GM12878 (cell line): ENCODE results near the gene HMGCS1. TPM values are rescaled to one million over a fixed set of nuclear protein-coding genes. Genes with fewer than 3 reads are reported as not detected.

Experiments used
- ATAC-seq: fragments of 200-7000 bp; cut with Tn5 transposase; 3 replicates; pipeline ENCODE4 v1.9.1; 2020; ENCODE audit warnings: mild to moderate bottlenecking, moderate library complexity
- BruUV-seq: library from RNA; stranded (reverse); fragments of 400-500 nt; replicated peaks from 2 replicates; lab custom pipeline; 2021; lab: Mats Ljungman, UMichigan
- CTCF ChIA-PET: fragments of 300-600 bp; sonication (Branson Sonifier 250); formaldehyde crosslinking; extraction: SDS; loops from one replicate; lab custom pipeline; 2021; ENCODE audit warnings: inconsistent platforms; lab: Yijun Ruan, JAX
- POLR2A ChIA-PET: fragments of 350-600 bp; formaldehyde crosslinking; extraction: SDS; loops from one replicate; lab custom pipeline; 2021; ENCODE audit warnings: inconsistent platforms; lab: Charles Lee
- RAD21 ChIA-PET: fragments of 300-600 bp; sonication (Branson Sonifier 250); formaldehyde crosslinking; loops from one replicate; lab custom pipeline; 2023; ENCODE audit warnings: antibody characterized with exemption; ENCODE audit not compliant: unreplicated experiment; lab: Charles Lee
- SMC1A ChIA-PET: fragments of 300-600 bp; sonication (Branson Sonifier 250); formaldehyde crosslinking; loops from one replicate; lab custom pipeline; 2023; ENCODE audit not compliant: unreplicated experiment, uncharacterized antibody; lab: Charles Lee
- DNase-seq: peaks from one replicate; pipeline ENCODE4 v3.0.0-alpha.2; 2011; ENCODE audit warnings: low read depth, low spot score
- FAIRE-seq: peaks from 3 replicates; lab custom pipeline; 2011; peaks lifted over from hg19 to GRCh38; lab: Jason Lieb, UNC
- H2AFZ ChIP-seq: 2 replicates; pipeline ENCODE4 v1.6.0; 2011; ENCODE audit warnings: low read depth, low read length, control low read depth; ENCODE audit not compliant: control insufficient read depth
- H3K27ac ChIP-seq: 2 replicates; pipeline ENCODE4 v1.5.1; 2011; ENCODE audit warnings: control low read depth; ENCODE audit not compliant: control insufficient read depth, insufficient read depth
- H3K27me3 ChIP-seq, 2 experiments: replicated peaks in 1 of 2; 2 replicates each; pipeline versions ENCODE4 v1.6.0 to v1.6.1; 2011; ENCODE audit warnings: low read length in 1 of 2; ENCODE audit not compliant: control insufficient read depth in 2 of 2, insufficient read depth in 2 of 2
- H3K36me3 ChIP-seq, 2 experiments: 2 replicates each; pipeline ENCODE4 v1.5.1; 2011; ENCODE audit warnings: low read length in 1 of 2; ENCODE audit not compliant: control insufficient read depth in 2 of 2, insufficient read depth in 2 of 2
- H3K4me1 ChIP-seq: 2 replicates; pipeline ENCODE4 v1.6.1; 2011; ENCODE audit warnings: mild to moderate bottlenecking, low read length, moderate library complexity, mixed read lengths; ENCODE audit not compliant: control insufficient read depth, insufficient read depth
- H3K4me2 ChIP-seq: 2 replicates; pipeline ENCODE4 v1.6.0; 2011; ENCODE audit warnings: control low read depth; ENCODE audit not compliant: control insufficient read depth, insufficient read depth
- H3K4me3 ChIP-seq: fragments of 200-600 bp; sonication (generic); 2 replicates; pipeline ENCODE4 v1.5.1; 2016
- H3K79me2 ChIP-seq: 2 replicates; pipeline ENCODE4 v1.6.0; 2011; ENCODE audit warnings: low read length; ENCODE audit not compliant: control insufficient read depth, insufficient read depth
- H3K9ac ChIP-seq: 2 replicates; pipeline ENCODE4 v1.8.0; 2011; ENCODE audit warnings: low read length, control low read depth, mixed read lengths; ENCODE audit not compliant: control insufficient read depth, insufficient read depth
- H3K9me3 ChIP-seq: replicated peaks from 3 replicates; pipeline ENCODE4 v1.5.1; 2011; ENCODE audit warnings: mild to moderate bottlenecking, low read length; ENCODE audit not compliant: control insufficient read depth, insufficient read depth
- H4K20me1 ChIP-seq: 2 replicates; pipeline ENCODE4 v1.6.0; 2011; ENCODE audit not compliant: control insufficient read depth, insufficient read depth
- CEBPZ ChIP-seq: fragments of 150-350 bp; IDR thresholded peaks from 2 replicates; pipeline ENCODE4 v1.6.1; 2016; ENCODE audit warnings: low read depth, low read length
- JUNB ChIP-seq: IDR thresholded peaks from 2 replicates; pipeline ENCODE4 v1.6.1; 2016; ENCODE audit warnings: antibody characterized with exemption, mild to moderate bottlenecking
- MEF2A ChIP-seq: IDR thresholded peaks from 2 replicates; pipeline ENCODE4 v1.6.1; 2011; ENCODE audit warnings: low read depth, mild to moderate bottlenecking, low read length, moderate library complexity; ENCODE audit not compliant: insufficient read depth
- MYC ChIP-seq: IDR thresholded peaks from 2 replicates; pipeline ENCODE4 v1.6.1; 2011; ENCODE audit warnings: mild to moderate bottlenecking, low read length, moderate library complexity, inconsistent platforms; ENCODE audit not compliant: insufficient read depth, insufficient replicate concordance, insufficient read length, severe bottlenecking
- NR2C1 ChIP-seq: fragments of 450-650 bp; IDR thresholded peaks from 2 replicates; pipeline ENCODE4 v1.6.1; 2017; ENCODE audit warnings: antibody characterized with exemption, mild to moderate bottlenecking, moderate library complexity
- NR2C2 ChIP-seq: IDR thresholded peaks from 2 replicates; pipeline ENCODE4 v1.6.1; 2011; ENCODE audit warnings: borderline replicate concordance, low read depth; ENCODE audit not compliant: control insufficient read depth, insufficient read length
- RELB ChIP-seq: fragments of 450-650 bp; IDR thresholded peaks from 2 replicates; pipeline ENCODE4 v1.6.1; 2017; ENCODE audit warnings: low read depth, mild to moderate bottlenecking, moderate library complexity
- ZBTB40 ChIP-seq: fragments of 450-650 bp; IDR thresholded peaks from 2 replicates; pipeline ENCODE4 v1.6.1; 2016; ENCODE audit warnings: mild to moderate bottlenecking, moderate library complexity, borderline replicate concordance
- WGBS: methylation state at CpG from one replicate; pipeline ENCODE4 v1.1.6; 2016; ENCODE audit warnings: low lambda C conversion rate; ENCODE audit not compliant: insufficient replicate concordance, insufficient coverage; ENCODE audit errors: missing lambda C conversion rate; 5-methylcytosine and 5-hydroxymethylcytosine counted together
- in situ Hi-C: fragments of 300-500 bp; cut with MboI; formaldehyde crosslinking; loops from 9 replicates; pipeline ENCODE4 v1.14.3; 2018; ENCODE audit warnings: mixed read lengths
- intact Hi-C: fragments of 100-400 bp; cut with micrococcal nuclease; formaldehyde crosslinking; loops from one replicate; pipeline ENCODE4 v1.14.2; 2022; ENCODE audit not compliant: unreplicated experiment
- polyA plus RNA-seq, 11 experiments: library from polyadenylated mRNA; depleted of rRNA in 4 of 11; unstranded in 6 of 11; stranded (reverse) in 5 of 11; fragments of >200 nt; fragmentation: Nextera tagmentation in 4 of 11; fragmentation: Illumina TruSeq in 1 of 11; extraction: Ambion mirVana in 4 of 11; extraction: Trizol in 1 of 11; gene quantifications; 1 replicate in 1 of 11; 2 replicates in 10 of 11; pipeline versions ENCODE4 v1.2.1 to v1.2.3, GENCODE V29; 2011 to 2016; ENCODE audit warnings: inconsistent platforms in 2 of 11, missing spikeins in 2 of 11, low read depth in 1 of 11
- total RNA-seq, 4 experiments: library from RNA; depleted of rRNA in 3 of 4; stranded (reverse); fragments of >200 nt in 3 of 4; fragmentation: Illumina TruSeq in 1 of 4; extraction: Trizol in 1 of 4; gene quantifications; 2 replicates each; pipeline versions ENCODE4 v1.2.1 to v1.2.3, GENCODE V29; 2013 to 2021
- TF ChIP-seq, protein P1 (sequence below): fragments of 450-650 bp; IDR thresholded peaks from 2 replicates; pipeline ENCODE4 v1.6.1; 2016; ENCODE audit warnings: mild to moderate bottlenecking

HMGCS1 gene
- total and polyA plus RNA-seq, 10 of the 15 experiments (the other 5 are each of a cell fraction or from before 2014, with no cell fraction given) = 24.0 to 193 (median 108) TPM

GRCh38 chr5:43354774-43355173 lies 41.6 kb upstream of the HMGCS1 start (continued):
- no peak for TF ChIP-seq CEBPZ

DNA sequence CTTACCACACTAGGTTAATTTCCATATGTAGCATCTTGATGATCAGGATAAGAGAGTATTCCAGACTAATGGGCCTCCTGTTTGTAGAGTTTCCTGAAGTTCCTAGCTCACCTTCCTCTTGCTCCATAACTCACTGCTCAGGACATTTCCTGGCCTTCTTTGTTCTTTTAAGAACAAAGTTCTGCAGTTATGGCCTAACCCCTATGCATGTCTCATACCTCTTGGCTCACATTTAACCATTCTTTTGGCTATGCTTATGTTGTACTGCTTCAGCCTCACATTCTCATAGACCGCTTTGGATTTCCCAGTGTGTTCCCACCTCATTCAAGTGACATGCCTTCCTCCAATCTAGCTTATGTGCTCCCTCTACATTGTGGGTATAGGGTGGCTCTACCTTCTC lies 40.5 kb upstream of the HMGCS1 start:
- H3K9ac ChIP-seq = no peak overlapping the region
- H3K9me3 ChIP-seq = no peaks in the 10 kb centered on the region; the same call in 2 of the 3 replicates
- in situ Hi-C loops (no loop called here), intact Hi-C loops (no loop called here)
- ATAC-seq (no peak), FAIRE-seq (no peak), DNase-seq (no peak)
- no peak overlapping the region for H2AFZ ChIP-seq
- RAD21 ChIA-PET = no interaction called here
- no peaks in the 10 kb centered on the region for H3K36me3 ChIP-seq
- H3K4me2 ChIP-seq = no peak overlapping the region
- CTCF ChIA-PET = no interaction called here
- TF ChIP-seq, protein P1, sequence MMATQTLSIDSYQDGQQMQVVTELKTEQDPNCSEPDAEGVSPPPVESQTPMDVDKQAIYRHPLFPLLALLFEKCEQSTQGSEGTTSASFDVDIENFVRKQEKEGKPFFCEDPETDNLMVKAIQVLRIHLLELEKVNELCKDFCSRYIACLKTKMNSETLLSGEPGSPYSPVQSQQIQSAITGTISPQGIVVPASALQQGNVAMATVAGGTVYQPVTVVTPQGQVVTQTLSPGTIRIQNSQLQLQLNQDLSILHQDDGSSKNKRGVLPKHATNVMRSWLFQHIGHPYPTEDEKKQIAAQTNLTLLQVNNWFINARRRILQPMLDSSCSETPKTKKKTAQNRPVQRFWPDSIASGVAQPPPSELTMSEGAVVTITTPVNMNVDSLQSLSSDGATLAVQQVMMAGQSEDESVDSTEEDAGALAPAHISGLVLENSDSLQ = no peak
- TF ChIP-seq MEF2A (no peak), MYC (no peak), JUNB (no peak), NR2C2 (no peak), RELB (no peak), ZBTB40 (no peak), NR2C1 (no peak)
- H3K27ac ChIP-seq = no peak overlapping the region
- H3K4me3 ChIP-seq = no peak overlapping the region
- no peaks in the 10 kb centered on the region for H3K79me2 ChIP-seq
- SMC1A ChIA-PET = interaction anchor here (1.2 kb wide), 1 partner anchor 17 kb away, joined by 3 read pairs; no protein-coding TSS in a partner anchor
- no peaks in the 10 kb centered on the region for H3K4me1 ChIP-seq
- POLR2A ChIA-PET = no interaction called here
- H3K27me3 ChIP-seq = no peaks in the 10 kb centered on the region; a peak in 1 of 4 replicates
- BruUV-seq = no TSS peak
- H4K20me1 ChIP-seq = no peaks in the 10 kb centered on the region
- 86% methylated on average over 1 of the region's 1 CpG for WGBS
